Fibroblast of pulmonary artery (primary cell): ENCODE data around the gene TCEA3.

Experiments used
- DNase-seq: peaks from one replicate; pipeline ENCODE4 v3.0.0-alpha.2; 2010; ENCODE audit warnings: low read depth
- H3K4me3 ChIP-seq: replicated peaks from 2 replicates; pipeline ENCODE4 v1.5.1; 2011; ENCODE audit warnings: low read depth, mild to moderate bottlenecking, control low read depth, low read length, moderate library complexity
- TF ChIP-seq, protein P1 (sequence below): IDR thresholded peaks from 2 replicates; pipeline ENCODE4 v1.5.1; 2011; ENCODE audit warnings: mild to moderate bottlenecking, control low read depth, low read length, inconsistent platforms; ENCODE audit errors: missing control alignments

TCEA3 gene

DNA sequence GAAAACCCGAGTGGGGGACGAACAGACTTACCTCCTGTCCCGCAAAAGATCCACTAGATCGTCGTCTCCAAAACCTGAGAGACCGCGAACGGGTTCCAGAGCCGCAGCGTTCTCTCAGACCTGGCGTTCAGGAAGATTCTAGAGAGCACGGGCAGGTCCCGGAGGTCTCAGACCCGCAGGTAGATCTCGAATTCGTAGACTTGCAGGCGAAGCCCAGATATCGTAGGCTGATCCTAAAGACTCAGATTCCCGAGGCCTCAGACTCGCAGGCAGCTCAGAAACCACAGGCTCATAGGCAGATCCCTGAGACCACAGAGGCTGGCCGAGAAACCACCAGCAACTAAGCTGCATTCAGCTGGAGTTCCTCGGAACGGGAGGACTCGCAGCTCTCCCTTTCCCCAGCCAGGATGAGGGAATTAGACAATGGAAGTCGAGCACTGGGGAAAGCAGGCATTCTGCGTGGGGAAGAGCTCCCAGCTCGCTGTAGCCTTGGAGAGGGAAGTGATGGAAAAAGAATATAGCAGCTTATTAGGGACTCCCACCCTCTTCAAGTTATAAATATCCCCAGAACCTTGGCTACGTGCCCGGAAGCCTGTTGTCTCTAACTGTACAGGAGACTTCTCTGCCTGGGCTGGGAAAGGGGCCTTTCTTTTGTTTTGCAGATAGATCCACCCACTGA is 55.1 kb downstream of the TCEA3 start, which contains the start of gene ZNF436:
Gene ZNF436, minus strand, starts transcription at position 502 of the 679 bp plus-strand sequence. CDS start 1,831 bp downstream, outside the sequence.
- peak within 1 kb of the TSS; percentile 98 for H3K4me3 ChIP-seq
- DNase-seq: peak; percentile 95
- TF ChIP-seq, protein P1, sequence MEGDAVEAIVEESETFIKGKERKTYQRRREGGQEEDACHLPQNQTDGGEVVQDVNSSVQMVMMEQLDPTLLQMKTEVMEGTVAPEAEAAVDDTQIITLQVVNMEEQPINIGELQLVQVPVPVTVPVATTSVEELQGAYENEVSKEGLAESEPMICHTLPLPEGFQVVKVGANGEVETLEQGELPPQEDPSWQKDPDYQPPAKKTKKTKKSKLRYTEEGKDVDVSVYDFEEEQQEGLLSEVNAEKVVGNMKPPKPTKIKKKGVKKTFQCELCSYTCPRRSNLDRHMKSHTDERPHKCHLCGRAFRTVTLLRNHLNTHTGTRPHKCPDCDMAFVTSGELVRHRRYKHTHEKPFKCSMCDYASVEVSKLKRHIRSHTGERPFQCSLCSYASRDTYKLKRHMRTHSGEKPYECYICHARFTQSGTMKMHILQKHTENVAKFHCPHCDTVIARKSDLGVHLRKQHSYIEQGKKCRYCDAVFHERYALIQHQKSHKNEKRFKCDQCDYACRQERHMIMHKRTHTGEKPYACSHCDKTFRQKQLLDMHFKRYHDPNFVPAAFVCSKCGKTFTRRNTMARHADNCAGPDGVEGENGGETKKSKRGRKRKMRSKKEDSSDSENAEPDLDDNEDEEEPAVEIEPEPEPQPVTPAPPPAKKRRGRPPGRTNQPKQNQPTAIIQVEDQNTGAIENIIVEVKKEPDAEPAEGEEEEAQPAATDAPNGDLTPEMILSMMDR: no peak

DNA sequence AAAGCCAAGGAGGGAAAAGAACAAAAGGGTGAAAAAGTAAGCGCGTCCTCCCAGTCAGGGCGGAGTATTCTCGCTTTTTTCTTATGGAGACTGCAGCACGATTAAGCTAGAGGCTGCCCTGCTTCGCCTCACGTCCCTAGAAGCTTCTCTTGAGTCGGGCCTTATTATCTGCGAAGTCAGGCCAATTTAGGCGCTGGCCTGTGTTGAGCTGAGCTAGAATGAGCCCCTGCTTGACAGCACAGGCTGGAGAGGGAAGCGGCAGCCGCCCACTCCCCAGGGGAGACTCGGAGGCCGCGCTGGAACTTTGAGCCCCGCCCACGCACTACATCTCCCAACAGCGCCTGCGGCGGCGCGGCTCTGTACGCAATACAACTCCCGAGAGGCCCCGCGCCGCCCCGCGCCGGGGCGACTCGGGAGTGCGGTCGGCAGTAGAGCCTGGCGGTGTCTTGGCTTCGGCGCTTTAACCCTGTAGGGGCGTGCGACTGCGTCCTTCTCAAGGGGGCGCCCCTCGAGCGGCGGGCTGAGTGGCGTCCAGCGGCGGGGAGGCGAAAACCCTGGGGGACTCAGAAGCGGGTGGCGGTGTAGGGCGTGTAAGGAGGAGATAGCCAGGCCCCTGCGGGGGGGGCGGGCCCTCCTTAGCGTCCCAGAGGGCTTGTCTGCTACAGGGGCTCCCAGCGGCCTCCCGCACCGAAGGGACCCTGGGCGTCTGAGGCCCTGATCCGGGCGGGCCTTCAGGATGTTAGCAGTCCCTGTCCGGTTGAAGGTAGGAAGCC is 55.8 kb downstream of the TCEA3 start:
- peak overlapping the region; percentile 98 for H3K4me3 ChIP-seq
- peak; percentile 90 for DNase-seq
- TF ChIP-seq, protein P1: no peak

DNA sequence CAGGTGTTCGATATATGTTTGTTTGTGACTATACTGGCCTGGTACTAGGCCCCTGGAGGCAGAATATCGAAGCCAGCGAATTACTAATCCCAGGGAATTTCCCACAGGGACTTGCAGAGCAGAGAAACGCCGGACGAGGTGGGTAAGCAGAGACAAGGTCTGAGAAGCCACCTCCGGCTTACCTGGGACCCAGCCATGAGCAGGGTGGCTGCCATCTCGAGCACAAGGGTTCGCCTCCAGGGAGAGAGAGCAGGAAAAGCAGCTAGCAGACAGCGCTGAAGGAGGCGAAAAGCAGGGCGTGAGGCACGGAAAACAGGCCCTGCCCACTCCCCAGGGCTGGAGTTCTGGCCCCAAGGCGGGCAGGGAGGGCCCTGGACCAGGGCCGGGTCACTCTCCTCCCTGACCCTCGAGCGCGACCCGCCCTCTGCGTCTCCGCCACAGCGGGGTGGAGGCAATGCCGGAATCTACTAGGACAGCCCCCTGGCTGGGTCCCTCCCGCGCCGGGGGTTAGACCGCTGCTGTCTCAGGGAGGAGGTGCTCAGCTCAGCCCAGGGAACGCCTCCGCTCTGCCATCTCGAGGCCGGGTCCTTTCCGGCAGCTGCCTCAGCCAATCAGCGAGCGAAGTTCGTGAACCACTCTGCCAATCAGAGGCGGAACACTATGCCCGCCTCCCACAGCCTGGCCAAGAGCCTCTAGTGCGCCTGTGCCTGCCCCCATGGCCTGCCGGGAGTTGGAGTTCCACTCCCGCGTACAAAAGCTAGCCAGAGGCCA is 56.6 kb downstream of the TCEA3 start:
- DNase-seq: peak; percentile 99
- H3K4me3 ChIP-seq: peak overlapping the region; percentile 98
- TF ChIP-seq, protein P1: no peak

DNA sequence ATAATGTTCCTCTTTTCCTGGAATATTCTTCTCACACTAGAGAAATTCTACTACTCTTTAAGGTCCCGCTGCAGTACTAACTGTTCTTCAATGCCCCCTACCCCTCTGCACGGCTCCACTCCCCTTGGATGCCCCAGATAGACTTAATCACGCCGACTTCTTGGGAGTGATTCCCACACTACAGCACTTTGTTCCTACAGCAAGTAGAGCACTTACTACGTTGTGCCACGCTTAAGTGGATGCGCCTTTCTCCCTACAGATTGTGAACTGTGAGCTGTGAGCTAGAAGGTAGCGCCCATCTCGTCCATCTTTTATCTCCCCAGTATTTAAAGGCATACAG is 57.1 kb downstream of the TCEA3 start:
- TF ChIP-seq, protein P1: no peak
- H3K4me3 ChIP-seq: peak overlapping the region; percentile 98
- no peak for DNase-seq

DNA sequence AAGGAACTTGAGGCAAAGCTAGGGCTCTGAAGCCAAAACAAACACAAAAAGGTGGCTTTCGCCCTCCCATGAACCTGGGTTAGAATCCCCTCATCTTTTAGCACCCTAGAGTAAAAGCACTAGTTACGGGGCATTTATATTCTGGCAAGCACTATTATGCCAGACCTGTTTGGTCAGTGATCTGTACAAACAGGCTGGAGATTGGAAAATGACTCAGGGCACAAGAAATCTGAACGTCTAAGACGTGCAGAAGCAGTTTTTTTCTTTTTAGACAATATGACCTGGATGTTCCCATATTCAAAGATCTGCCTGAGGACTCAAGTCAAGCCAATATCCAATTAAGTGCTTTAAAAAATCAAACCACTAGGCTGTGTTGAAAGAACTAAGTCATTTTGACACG is 58.0 kb downstream of the TCEA3 start:
- TF ChIP-seq, protein P1: no peak
- DNase-seq: no peak
- H3K4me3 ChIP-seq: peak overlapping the region; percentile 98

DNA sequence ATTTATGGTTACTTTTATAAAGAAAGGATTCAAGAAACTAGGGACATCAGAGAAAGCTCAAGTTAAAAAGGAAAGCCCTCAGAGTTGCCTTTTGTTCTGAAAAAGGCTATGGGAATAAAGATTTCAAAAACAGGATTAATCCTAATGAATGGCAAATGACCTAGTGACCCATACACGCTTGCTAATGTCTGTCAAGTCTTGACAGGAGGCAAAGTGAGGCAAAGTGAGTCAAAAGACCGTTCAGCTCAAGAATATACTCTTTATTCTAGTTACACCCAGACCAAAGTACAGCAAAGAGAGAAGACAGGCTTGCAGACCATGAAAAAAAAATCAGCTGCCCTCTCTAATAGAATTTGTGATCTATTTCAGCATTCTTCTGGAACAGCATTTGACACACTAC is 58.4 kb downstream of the TCEA3 start:
- TF ChIP-seq, protein P1: no peak
- H3K4me3 ChIP-seq: peak overlapping the region; percentile 98
- DNase-seq: no peak
